Progenitor cell of endocrine pancreas (in vitro differentiated cells): ENCODE results near the gene GNL1. TPM values are rescaled to one million over a fixed set of nuclear protein-coding genes. Genes with fewer than 3 reads are reported as not detected.

Experiments used
- DNase-seq: peaks from one replicate; pipeline ENCODE4 v3.0.0; 2021; ENCODE audit warnings: low spot score; ENCODE audit not compliant: unreplicated experiment
- H3K27ac Mint-ChIP-seq: 2 replicates; pipeline ENCODE4 v1.8.0; 2021; ENCODE audit warnings: mild to moderate bottlenecking, moderate library complexity, mixed read lengths
- H3K27me3 Mint-ChIP-seq: 2 replicates; pipeline ENCODE4 v1.8.0; 2021; ENCODE audit warnings: mixed read lengths
- H3K36me3 Mint-ChIP-seq: 2 replicates; pipeline ENCODE4 v1.8.0; 2022; ENCODE audit warnings: mixed read lengths; ENCODE audit not compliant: insufficient read depth
- H3K4me1 Mint-ChIP-seq: 2 replicates; pipeline ENCODE4 v1.8.0; 2021; ENCODE audit warnings: low read depth, mixed read lengths
- H3K4me3 Mint-ChIP-seq: 2 replicates; pipeline ENCODE4 v1.8.0; 2021; ENCODE audit warnings: low read depth, mild to moderate bottlenecking, moderate library complexity, mixed read lengths
- H3K9me3 Mint-ChIP-seq: 2 replicates; pipeline ENCODE4 v1.8.0; 2021; ENCODE audit warnings: low read depth, mixed read lengths
- CTCF ChIP-seq: fragments of 200-600 bp; sonication (generic); IDR thresholded peaks from one replicate; pipeline ENCODE4 v1.5.0; 2021; ENCODE audit warnings: antibody characterized with exemption, mild to moderate bottlenecking; ENCODE audit not compliant: unreplicated experiment
- total RNA-seq: library from RNA; stranded (reverse); gene quantifications from 2 replicates; pipeline ENCODE4 v1.2.1, GENCODE V29; 2021

The GNL1 gene
- total RNA-seq, 1 donor from 2014 or later = 75.2 TPM

- no peak for DNase-seq
- Mint-ChIP-seq H3K4me3 (no peak overlapping the region), H3K27me3 (peaks cover 16% of the 10 kb centered on the region), H3K4me1 (peaks cover 3% of the 10 kb centered on the region), H3K9me3 (no peaks in the 10 kb centered on the region), H3K27ac (no peak overlapping the region), H3K36me3 (peaks cover 5% of the 10 kb centered on the region)
- no peak for TF ChIP-seq CTCF
Observed at GRCh38 chr6:30542915-30543314, 13.4 kb downstream of the GNL1 start.

GRCh38 chr6:30542404-30542725, 13.9 kb downstream of the GNL1 start:
- no peak overlapping the region for H3K4me3 Mint-ChIP-seq
- H3K27ac Mint-ChIP-seq = no peak overlapping the region
- peaks cover 16% of the 10 kb centered on the region for H3K27me3 Mint-ChIP-seq
- no peak for DNase-seq
- H3K4me1 Mint-ChIP-seq = peaks cover 3% of the 10 kb centered on the region
- no peak for TF ChIP-seq CTCF
- H3K9me3 Mint-ChIP-seq = no peaks in the 10 kb centered on the region
- peaks cover 5% of the 10 kb centered on the region for H3K36me3 Mint-ChIP-seq

GRCh38 chr6:30541515-30542403, 14.5 kb downstream of the GNL1 start:
- peaks cover 3% of the 10 kb centered on the region for H3K4me1 Mint-ChIP-seq
- no peak overlapping the region for H3K27ac Mint-ChIP-seq
- TF ChIP-seq CTCF = peak; percentile 100
- H3K36me3 Mint-ChIP-seq = peaks cover 4% of the 10 kb centered on the region
- peak overlapping the region; percentile 72 for H3K4me3 Mint-ChIP-seq
- H3K9me3 Mint-ChIP-seq = no peaks in the 10 kb centered on the region
- peaks cover 16% of the 10 kb centered on the region for H3K27me3 Mint-ChIP-seq
- peak; percentile 52 for DNase-seq

GRCh38 chr6:30537931-30538330, 18.4 kb downstream of the GNL1 start:
- Mint-ChIP-seq H3K4me3 (no peak overlapping the region), H3K36me3 (no peaks in the 10 kb centered on the region), H3K4me1 (peaks cover 3% of the 10 kb centered on the region), H3K27me3 (peaks cover 13% of the 10 kb centered on the region), H3K27ac (no peak overlapping the region), H3K9me3 (no peaks in the 10 kb centered on the region)
- no peak for TF ChIP-seq CTCF
- no peak for DNase-seq

- no peak for DNase-seq
- no peak for TF ChIP-seq CTCF
- H3K27ac Mint-ChIP-seq = no peak overlapping the region
Observed at GRCh38 chr6:30533460-30534294, 22.6 kb downstream of the GNL1 start.

More at GRCh38 chr6:30533460-30534294, 22.6 kb downstream of the GNL1 start:
- no peaks in the 10 kb centered on the region for H3K36me3 Mint-ChIP-seq
- no peaks in the 10 kb centered on the region for H3K4me1 Mint-ChIP-seq
- H3K27me3 Mint-ChIP-seq = no peaks in the 10 kb centered on the region
- H3K9me3 Mint-ChIP-seq = no peaks in the 10 kb centered on the region
- no peak overlapping the region for H3K4me3 Mint-ChIP-seq
